Liver (tissue), 9 donors: ENCODE measurements around the gene MED28. TPM values are rescaled to one million over a fixed set of nuclear protein-coding genes. Genes with fewer than 3 reads are reported as not detected.

Experiments used
- DNase-seq: peaks from one replicate; pipeline ENCODE4 v3.0.0-alpha.2; 2017; ENCODE audit warnings: low spot score
- H3K27ac ChIP-seq, 2 donors: one replicate each; pipeline ENCODE4 v1.7.0; 2013; ENCODE audit warnings: inconsistent platforms in 2 of 2, low read length in 2 of 2, control low read depth in 1 of 2, low read depth in 1 of 2, mild to moderate bottlenecking in 1 of 2
- H3K27me3 ChIP-seq, 4 donors: one replicate each; pipeline versions ENCODE4 v1.6.1 to v1.7.0; 2013; ENCODE audit warnings: low read length in 3 of 4, inconsistent platforms in 1 of 4, mild to moderate bottlenecking in 1 of 4, moderate library complexity in 1 of 4; ENCODE audit not compliant: control insufficient read depth in 4 of 4, insufficient read depth in 4 of 4
- H3K36me3 ChIP-seq, 4 donors: one replicate each; pipeline versions ENCODE4 v1.6.1 to v1.7.0; 2013; ENCODE audit warnings: low read length in 3 of 4, mild to moderate bottlenecking in 3 of 4, low read depth in 1 of 4, moderate library complexity in 1 of 4; ENCODE audit not compliant: control insufficient read depth in 4 of 4, insufficient read depth in 3 of 4
- H3K4me1 ChIP-seq, 4 donors: one replicate each; pipeline versions ENCODE4 v1.6.1 to v1.7.0; 2013; ENCODE audit warnings: low read length in 3 of 4, mild to moderate bottlenecking in 3 of 4, moderate library complexity in 1 of 4; ENCODE audit not compliant: control insufficient read depth in 4 of 4, insufficient read depth in 4 of 4
- H3K4me3 ChIP-seq, 3 donors: one replicate each; pipeline versions ENCODE4 v1.6.1 to v1.7.0; 2013; ENCODE audit warnings: low read length in 3 of 3, control low read depth in 1 of 3, low read depth in 1 of 3, mild to moderate bottlenecking in 1 of 3
- H3K9ac ChIP-seq, 2 donors: one replicate each; pipeline ENCODE4 v1.7.0; 2013; ENCODE audit warnings: low read length in 2 of 2, mild to moderate bottlenecking in 2 of 2, moderate library complexity in 2 of 2, control low read depth in 1 of 2, low read depth in 1 of 2
- H3K9me3 ChIP-seq, 4 donors: one replicate each; pipeline versions ENCODE4 v1.6.1 to v1.7.0; 2013; ENCODE audit warnings: low read length in 3 of 4; ENCODE audit not compliant: control insufficient read depth in 4 of 4
- FOXA1 ChIP-seq: IDR thresholded peaks from 2 replicates; pipeline ENCODE4 v1.6.1; 2016; ENCODE audit warnings: antibody characterized with exemption
- FOXA2 ChIP-seq: IDR thresholded peaks from 2 replicates; pipeline ENCODE4 v1.6.1; 2016; ENCODE audit warnings: antibody characterized with exemption
- GABPA ChIP-seq, 2 donors: IDR thresholded peaks in 1 of 2; conservative IDR thresholded peaks in 1 of 2; 2 replicates each; pipeline ENCODE4 v1.6.1; 2016; ENCODE audit warnings: antibody characterized with exemption in 2 of 2, mild to moderate bottlenecking in 1 of 2, moderate library complexity in 1 of 2
- HNF4A ChIP-seq, 2 donors: conservative IDR thresholded peaks; 2 replicates each; pipeline ENCODE4 v1.6.1; 2016; ENCODE audit warnings: antibody characterized with exemption in 2 of 2, mild to moderate bottlenecking in 2 of 2
- HNF4G ChIP-seq: IDR thresholded peaks from 2 replicates; pipeline ENCODE4 v1.6.1; 2016; ENCODE audit warnings: antibody characterized with exemption
- NR2F2 ChIP-seq: IDR thresholded peaks from 2 replicates; pipeline ENCODE4 v1.6.1; 2016; ENCODE audit warnings: antibody characterized with exemption
- RAD21 ChIP-seq, 2 donors: IDR thresholded peaks; 2 replicates each; pipeline ENCODE4 v1.6.1; 2016; ENCODE audit warnings: antibody characterized with exemption in 2 of 2, mild to moderate bottlenecking in 2 of 2
- RXRA ChIP-seq, 2 donors: IDR thresholded peaks; 2 replicates each; pipeline ENCODE4 v1.6.1; 2017 to 2018; ENCODE audit warnings: antibody characterized with exemption in 2 of 2, mild to moderate bottlenecking in 1 of 2
- TAF1 ChIP-seq: conservative IDR thresholded peaks from 2 replicates; pipeline ENCODE4 v1.6.1; 2016; ENCODE audit warnings: antibody characterized with exemption, mild to moderate bottlenecking
- YY1 ChIP-seq: IDR thresholded peaks from 2 replicates; pipeline ENCODE4 v1.6.1; 2016; ENCODE audit warnings: antibody characterized with exemption, mild to moderate bottlenecking
- WGBS: extraction: QIAGEN DNeasy Blood & Tissue Kit; methylation state at CpG from one replicate; pipeline ENCODE4 v1.1.7; 2013; 5-methylcytosine and 5-hydroxymethylcytosine counted together
- polyA plus RNA-seq, 2 donors: library from polyadenylated mRNA; stranded (reverse) in 1 of 2; unstranded in 1 of 2; fragments of 200-250 nt in 1 of 2; fragments of >200 nt in 1 of 2; fragmentation: Nextera tagmentation in 1 of 2; extraction: Ambion mirVana in 1 of 2; gene quantifications; one replicate each; pipeline versions ENCODE4 v1.2.1 to v1.2.3, GENCODE V29; 2013 to 2015
- total RNA-seq, 2 donors: library from RNA; depleted of rRNA; stranded (reverse); fragments of >200 nt; gene quantifications; one replicate each; pipeline ENCODE4 v1.2.3, GENCODE V29; 2014
- TF ChIP-seq, protein P1 (sequence below): IDR thresholded peaks from 2 replicates; pipeline ENCODE4 v1.6.1; 2016; ENCODE audit warnings: antibody characterized with exemption
- donor health status: healthy.
- donor health status: healthy.
- donor health status: healthy.
- donor health status: healthy.
- donor health status: healthy.

Gene MED28
- total and polyA plus RNA-seq, 4 donors: 6.3 to 26.8 (median 9.1) TPM

DNA sequence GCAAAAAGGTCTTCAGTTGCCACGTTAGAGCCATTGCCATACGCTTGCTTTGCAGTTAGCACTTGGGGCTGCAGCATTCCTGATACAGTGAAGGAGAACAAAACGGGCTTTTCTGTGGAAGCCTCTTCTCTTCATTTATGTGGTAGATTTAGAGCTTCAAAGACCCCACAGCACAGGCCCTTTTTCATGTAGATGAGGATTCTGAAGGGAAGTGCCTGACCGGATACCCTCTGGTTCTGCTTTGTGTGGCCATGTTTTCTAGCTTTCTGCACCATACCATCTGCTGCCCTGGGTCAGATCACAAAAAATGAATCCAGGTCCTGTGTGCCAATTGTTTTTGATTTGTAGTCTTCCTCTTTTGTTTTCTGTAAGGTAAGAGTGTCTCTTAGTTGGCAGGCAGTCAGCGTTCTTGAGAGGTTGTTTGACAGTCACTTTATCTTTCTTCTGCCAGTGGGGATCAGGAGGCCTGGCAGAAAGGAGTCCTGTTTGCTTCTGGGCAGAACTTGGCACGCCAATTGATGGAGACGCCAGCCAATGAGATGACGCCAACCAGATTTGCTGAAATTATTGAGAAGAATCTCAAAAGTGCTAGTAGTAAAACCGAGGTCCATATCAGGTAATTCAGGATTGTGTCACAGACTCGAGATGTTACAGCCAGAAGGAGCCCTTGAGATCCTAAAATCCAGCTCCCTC, 29.8 kb upstream of the MED28 start:
- Histone ChIP-seq H3K9ac (no peak overlapping the region), H3K4me3 (no peak overlapping the region), H3K4me1 (peaks cover 0 to 27% (median 18%) of the 10 kb centered on the region in 4 donors), H3K36me3 (peaks cover 7 to 79% (median 64%) of the 10 kb centered on the region in 4 donors), H3K27ac (no peak overlapping the region), H3K9me3 (no peaks in the 10 kb centered on the region), H3K27me3 (no peaks in the 10 kb centered on the region)
- no peak for DNase-seq
- TF ChIP-seq, protein P1, sequence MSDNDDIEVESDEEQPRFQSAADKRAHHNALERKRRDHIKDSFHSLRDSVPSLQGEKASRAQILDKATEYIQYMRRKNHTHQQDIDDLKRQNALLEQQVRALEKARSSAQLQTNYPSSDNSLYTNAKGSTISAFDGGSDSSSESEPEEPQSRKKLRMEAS: no peak
- TF ChIP-seq RAD21 (IDR thresholded peaks at IDR 0.05): no peak
- TF ChIP-seq GABPA (IDR thresholded peaks at IDR 0.05 in 1 of 2, conservative IDR thresholded peaks at IDR 0.05 in 1 of 2): no peak
- TF ChIP-seq YY1: no peak
- no peak for TF ChIP-seq FOXA2
- TF ChIP-seq NR2F2: no peak
- TF ChIP-seq FOXA1: no peak
- 88% methylated on average over 10 of the region's 10 CpGs for WGBS

DNA sequence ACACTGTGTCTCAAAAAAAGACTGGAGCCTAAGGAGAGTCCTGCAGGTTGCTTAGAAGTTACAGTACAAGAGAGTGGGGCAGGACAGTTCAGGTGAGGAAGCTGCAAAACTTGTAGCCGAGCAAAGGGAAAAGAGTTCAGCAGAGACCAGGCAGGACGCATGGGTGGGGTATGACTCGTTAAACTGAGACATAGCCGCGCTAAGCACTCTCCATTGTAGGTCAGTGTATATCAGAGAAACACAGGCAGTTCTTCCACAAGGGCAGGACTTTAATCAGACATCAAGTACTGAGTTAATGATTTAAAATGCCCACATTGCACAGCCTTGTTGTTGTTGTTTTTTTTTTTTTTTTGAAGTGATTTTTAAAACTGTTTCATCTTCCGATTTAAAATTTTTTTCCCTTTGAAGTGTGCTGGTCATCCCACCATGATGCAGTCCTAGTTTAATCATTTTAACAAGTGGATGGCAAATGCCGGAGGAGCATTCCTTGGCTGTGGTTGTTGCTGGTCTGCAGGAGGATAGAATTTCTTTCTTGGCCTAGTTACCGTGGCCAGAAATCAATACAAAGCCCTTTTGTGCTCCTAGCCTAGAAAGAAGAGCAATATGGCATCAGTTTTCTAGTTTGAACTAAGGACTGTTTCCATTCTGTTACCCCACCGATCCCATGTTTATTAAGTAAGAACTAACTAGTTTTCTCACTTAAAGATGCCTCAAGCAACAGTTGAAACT, 27.2 kb upstream of the MED28 start:
- Histone ChIP-seq H3K4me3 (no peak overlapping the region), H3K9me3 (no peaks in the 10 kb centered on the region), H3K9ac (no peak overlapping the region), H3K27me3 (no peaks in the 10 kb centered on the region), H3K4me1 (peaks cover 0 to 9% (median 9%) of the 10 kb centered on the region in 4 donors), H3K36me3 (peaks cover 16 to 85% (median 69%) of the 10 kb centered on the region in 4 donors), H3K27ac (no peak overlapping the region)
- DNase-seq: no peak
- peak; percentile 25 to 43 for TF ChIP-seq HNF4A (conservative IDR thresholded peaks at IDR 0.05)
- no peak for TF ChIP-seq FOXA1
- 69% methylated on average over 9 of the region's 9 CpGs for WGBS

DNA sequence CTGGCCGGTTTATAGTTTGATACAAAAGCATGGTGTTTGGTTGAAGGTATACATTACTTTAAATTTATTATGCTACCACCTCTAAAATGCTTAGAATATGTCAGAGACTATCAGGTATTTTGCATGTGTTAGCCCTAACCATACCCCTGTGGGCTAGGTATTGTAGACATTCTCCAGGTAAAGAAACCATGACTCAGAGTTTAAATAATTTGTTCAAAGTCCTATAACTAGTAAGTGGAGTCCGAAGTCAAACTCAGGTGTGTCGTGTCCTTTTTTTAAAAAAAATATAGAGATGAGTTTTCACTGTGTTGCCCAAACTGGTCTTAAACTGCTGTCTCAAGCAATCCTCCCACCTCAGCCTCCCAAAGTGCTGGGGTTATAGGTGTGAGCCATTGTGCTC, 25.1 kb upstream of the MED28 start:
- Histone ChIP-seq H3K27ac (no peak overlapping the region), H3K4me3 (no peak overlapping the region), H3K4me1 (peaks cover 0 to 9% (median 8%) of the 10 kb centered on the region in 4 donors), H3K36me3 (peaks cover 19 to 84% (median 64%) of the 10 kb centered on the region in 4 donors), H3K9ac (no peak overlapping the region), H3K27me3 (no peaks in the 10 kb centered on the region), H3K9me3 (no peaks in the 10 kb centered on the region)
- DNase-seq: no peak
- TF ChIP-seq FOXA1: no peak
- WGBS: 83% methylated on average over 3 of the region's 3 CpGs

DNA sequence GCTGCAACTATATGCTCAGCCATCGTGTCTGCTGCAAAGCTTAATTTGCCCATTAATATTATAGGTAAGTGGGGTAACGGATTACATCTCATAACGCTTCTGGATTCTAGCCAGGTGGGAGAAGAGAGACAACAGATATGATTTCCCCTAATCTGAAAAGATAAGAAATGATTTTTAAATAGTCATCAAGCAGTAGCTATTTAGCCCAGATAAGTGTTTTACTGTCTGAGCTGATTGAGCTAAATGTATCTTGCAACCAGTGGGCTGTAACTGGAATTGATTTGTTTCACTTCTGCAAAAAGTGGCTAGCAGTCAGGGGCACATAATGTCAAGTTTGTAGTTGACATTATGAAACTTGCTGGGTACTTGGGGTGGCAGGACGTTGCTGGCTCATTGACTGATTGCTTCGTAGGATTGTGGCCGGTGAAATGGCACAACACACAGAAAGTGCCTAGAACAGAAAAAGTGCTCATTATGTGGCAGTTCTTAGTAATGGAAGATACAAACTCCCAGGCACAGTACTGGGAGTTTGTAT, 18.9 kb upstream of the MED28 start:
- Histone ChIP-seq H3K4me1 (peaks cover 0 to 2% (median 0%) of the 10 kb centered on the region in 4 donors), H3K27me3 (no peaks in the 10 kb centered on the region), H3K9me3 (no peaks in the 10 kb centered on the region), H3K27ac (no peak overlapping the region), H3K4me3 (no peak overlapping the region), H3K36me3 (peaks cover 28 to 87% (median 65%) of the 10 kb centered on the region in 4 donors), H3K9ac (peak overlapping the region in 1 of 2 donors; percentile 16)
- no peak for DNase-seq
- WGBS: 80% methylated on average over 6 of the region's 6 CpGs
- TF ChIP-seq GABPA (IDR thresholded peaks at IDR 0.05 in 1 of 2, conservative IDR thresholded peaks at IDR 0.05 in 1 of 2) (no peak), RAD21 (IDR thresholded peaks at IDR 0.05) (no peak), YY1 (no peak), RXRA (IDR thresholded peaks at IDR 0.05) (no peak), TAF1 (no peak), FOXA2 (no peak), HNF4G (no peak)
